Uterus (tissue), 4 donors: ENCODE results near the gene CMTM7. TPM values are rescaled to one million over a fixed set of nuclear protein-coding genes. Genes with fewer than 3 reads are reported as not detected.
A peak's percentile ranks its signal among the peaks of the same experiment; 100 is the strongest.
"Not testable (repeated sequence)": the region's sequence is repeated elsewhere in the genome, so short reads cannot be mapped to it uniquely, and the experiment has no call there.

Experiments
- DNase-seq, 2 donors: peaks; one replicate each; pipeline ENCODE4 v3.0.0-alpha.2; 2019 to 2020
- H3K27ac ChIP-seq, 2 donors: fragments of 200-600 bp; sonication (generic); 1 replicate in 1 of 2; 2 replicates in 1 of 2; pipeline ENCODE4 v1.5.1; 2016 to 2018
- H3K27me3 ChIP-seq, 2 donors: fragments of 200-600 bp; sonication (generic); one replicate each; pipeline ENCODE4 v1.5.1; 2018 to 2019; ENCODE audit warnings: control low read depth in 1 of 2
- H3K36me3 ChIP-seq, 2 donors: fragments of 200-600 bp; sonication (generic); one replicate each; pipeline ENCODE4 v1.5.1; 2019; ENCODE audit warnings: control low read depth in 1 of 2
- H3K4me1 ChIP-seq, 2 donors: fragments of 200-600 bp; sonication (generic); one replicate each; pipeline ENCODE4 v1.5.1; 2018 to 2019; ENCODE audit warnings: control low read depth in 1 of 2
- H3K4me3 ChIP-seq, 2 donors: fragments of 200-600 bp; sonication (generic); 1 replicate in 1 of 2; 2 replicates in 1 of 2; pipeline ENCODE4 v1.5.1; 2018 to 2019; ENCODE audit warnings: mild to moderate bottlenecking in 1 of 2
- H3K9me3 ChIP-seq, 2 donors: fragments of 200-600 bp; sonication (generic); one replicate each; pipeline ENCODE4 v1.5.1; 2019; ENCODE audit warnings: control low read depth in 1 of 2
- POLR2A ChIP-seq, 2 donors: fragments of 450-650 bp; IDR thresholded peaks; one replicate each; pipeline ENCODE4 v1.6.1; 2016; ENCODE audit warnings: antibody characterized with exemption in 2 of 2, mild to moderate bottlenecking in 1 of 2, moderate library complexity in 1 of 2
- intact Hi-C: fragments of 100-400 bp; cut with DNase I; formaldehyde crosslinking; loops from one replicate; pipeline ENCODE4 v1.15.1; 2023; ENCODE audit warnings: low total_unique reads
- total RNA-seq, 4 donors: library from RNA; depleted of rRNA in 3 of 4; stranded (reverse); fragments of >200 nt in 3 of 4; gene quantifications; one replicate each; pipeline versions ENCODE4 v1.1.0 to v1.2.4, GENCODE V29; 2014 to 2023
- TF ChIP-seq, protein P1 (sequence below), 4 experiments: fragments of 200-600 bp in 2 of 4; fragments of 450-650 bp in 2 of 4; sonication (generic) in 2 of 4; IDR thresholded peaks; one replicate each; pipeline ENCODE4 v1.5.1; 2016 to 2019; ENCODE audit warnings: antibody characterized with exemption in 4 of 4, mild to moderate bottlenecking in 2 of 4, moderate library complexity in 1 of 4
- donor health status: DM: yes; HTN: yes; CAD: no.

The CMTM7 gene
- total RNA-seq, 4 donors from 2014 or later, result 0.26 to 25.2 (median 13.3) TPM

DNA sequence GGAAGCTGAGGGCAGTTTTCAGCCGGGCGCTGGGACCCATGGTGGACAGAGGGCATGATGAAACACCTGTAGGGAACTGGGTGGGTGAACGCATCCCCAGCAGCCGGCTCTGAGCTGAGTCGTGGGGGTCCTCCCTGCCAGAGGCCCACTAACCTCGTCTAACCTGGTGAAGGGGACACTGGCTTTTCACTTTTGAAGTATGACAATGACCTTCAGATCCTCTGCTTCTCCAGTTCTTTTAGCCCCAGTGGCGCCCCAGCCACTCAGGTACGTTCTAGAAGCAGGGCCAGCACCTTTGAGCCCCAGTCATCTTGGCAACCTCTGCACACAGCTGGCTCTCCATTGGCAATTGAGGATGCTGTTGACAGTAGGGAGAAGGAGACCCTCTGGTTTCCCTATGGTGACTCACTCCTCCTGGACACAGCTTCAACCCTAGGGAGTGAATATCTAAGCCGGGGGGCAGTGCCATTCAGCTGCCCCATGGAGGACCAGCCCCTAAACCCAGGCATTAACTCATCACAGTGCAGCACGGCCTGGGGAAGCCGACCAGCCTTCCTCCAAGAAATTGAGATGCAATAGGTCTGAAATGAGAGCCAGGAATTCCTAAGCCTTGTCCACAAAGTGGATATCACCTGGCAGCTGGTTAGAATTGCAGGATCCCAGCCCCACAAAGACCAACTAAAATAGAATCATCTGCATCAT, 64.9 kb downstream of the CMTM7 start:
- intact Hi-C loops, result no loop called here
- Histone ChIP-seq H3K27me3 (no peaks in the 10 kb centered on the region), H3K4me3 (no peak overlapping the region), H3K27ac (no peak overlapping the region), H3K4me1 (no peaks in the 10 kb centered on the region), H3K9me3 (no peaks in the 10 kb centered on the region), H3K36me3 (no peaks in the 10 kb centered on the region)
- DNase-seq, result no peak
- no peak for TF ChIP-seq POLR2A (IDR thresholded peaks at IDR 0.05)
- TF ChIP-seq, protein P1, sequence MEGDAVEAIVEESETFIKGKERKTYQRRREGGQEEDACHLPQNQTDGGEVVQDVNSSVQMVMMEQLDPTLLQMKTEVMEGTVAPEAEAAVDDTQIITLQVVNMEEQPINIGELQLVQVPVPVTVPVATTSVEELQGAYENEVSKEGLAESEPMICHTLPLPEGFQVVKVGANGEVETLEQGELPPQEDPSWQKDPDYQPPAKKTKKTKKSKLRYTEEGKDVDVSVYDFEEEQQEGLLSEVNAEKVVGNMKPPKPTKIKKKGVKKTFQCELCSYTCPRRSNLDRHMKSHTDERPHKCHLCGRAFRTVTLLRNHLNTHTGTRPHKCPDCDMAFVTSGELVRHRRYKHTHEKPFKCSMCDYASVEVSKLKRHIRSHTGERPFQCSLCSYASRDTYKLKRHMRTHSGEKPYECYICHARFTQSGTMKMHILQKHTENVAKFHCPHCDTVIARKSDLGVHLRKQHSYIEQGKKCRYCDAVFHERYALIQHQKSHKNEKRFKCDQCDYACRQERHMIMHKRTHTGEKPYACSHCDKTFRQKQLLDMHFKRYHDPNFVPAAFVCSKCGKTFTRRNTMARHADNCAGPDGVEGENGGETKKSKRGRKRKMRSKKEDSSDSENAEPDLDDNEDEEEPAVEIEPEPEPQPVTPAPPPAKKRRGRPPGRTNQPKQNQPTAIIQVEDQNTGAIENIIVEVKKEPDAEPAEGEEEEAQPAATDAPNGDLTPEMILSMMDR (IDR thresholded peaks at IDR 0.05), result no peak

DNA sequence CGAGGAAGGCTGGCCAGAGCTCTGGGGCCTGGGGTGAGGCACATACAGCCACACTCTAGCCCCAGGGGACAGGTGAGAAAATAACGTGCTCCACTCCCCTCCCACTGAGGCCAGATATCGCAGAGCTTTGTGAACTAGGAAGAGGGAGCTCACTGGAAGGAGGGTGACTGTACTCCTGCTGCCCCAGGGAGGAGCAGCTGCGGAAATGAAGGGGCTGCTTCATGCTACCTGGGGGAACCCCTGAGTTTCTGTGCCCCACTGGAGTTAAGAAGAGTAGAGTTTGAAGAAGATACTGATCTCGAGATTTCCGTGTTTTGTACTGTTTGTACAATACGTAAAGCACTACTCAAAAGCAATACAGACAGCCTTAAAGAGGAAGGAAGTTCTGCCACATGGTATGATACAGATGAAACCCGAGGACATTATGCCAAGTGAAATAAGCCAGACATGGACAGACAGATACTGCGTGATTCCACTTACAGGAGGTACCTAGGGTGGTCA, 66.4 kb downstream of the CMTM7 start:
- Histone ChIP-seq H3K27me3 (no peaks in the 10 kb centered on the region), H3K36me3 (no peaks in the 10 kb centered on the region), H3K27ac (peak overlapping the region in 1 of 2 donors; percentile 8), H3K4me3 (no peak overlapping the region), H3K9me3 (no peaks in the 10 kb centered on the region), H3K4me1 (no peaks in the 10 kb centered on the region)
- intact Hi-C loops, result no loop called here
- no peak for DNase-seq
- TF ChIP-seq, protein P1 (IDR thresholded peaks at IDR 0.05), result no peak
- TF ChIP-seq POLR2A (IDR thresholded peaks at IDR 0.05), result no peak

DNA sequence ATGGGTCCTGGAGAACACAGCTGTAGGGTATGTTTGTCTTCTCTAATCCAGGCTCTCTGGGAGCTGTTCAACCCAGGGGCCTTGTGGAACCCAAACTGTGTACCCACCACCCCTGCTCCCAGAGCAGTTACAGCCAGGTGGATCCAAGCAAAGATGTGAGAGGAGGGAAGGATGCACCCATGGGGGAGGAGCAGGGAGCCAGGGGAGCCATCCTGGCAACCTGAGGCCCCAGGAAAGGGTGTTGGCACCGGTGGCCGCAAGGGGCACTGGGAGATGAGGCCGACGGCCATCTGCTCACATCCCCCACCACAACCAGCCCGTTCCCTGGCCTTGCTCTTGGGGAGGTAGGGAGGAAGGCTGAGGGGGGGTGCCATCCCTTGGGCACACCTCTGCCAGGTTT, 67.8 kb downstream of the CMTM7 start:
- Histone ChIP-seq H3K4me1 (no peaks in the 10 kb centered on the region), H3K36me3 (no peaks in the 10 kb centered on the region), H3K27me3 (no peaks in the 10 kb centered on the region), H3K9me3 (no peaks in the 10 kb centered on the region), H3K4me3 (no peak overlapping the region), H3K27ac (no peak overlapping the region)
- TF ChIP-seq POLR2A (IDR thresholded peaks at IDR 0.05), result no peak
- TF ChIP-seq, protein P1 (IDR thresholded peaks at IDR 0.05), result no peak
- no peak for DNase-seq
- intact Hi-C loops, result no loop called here

DNA sequence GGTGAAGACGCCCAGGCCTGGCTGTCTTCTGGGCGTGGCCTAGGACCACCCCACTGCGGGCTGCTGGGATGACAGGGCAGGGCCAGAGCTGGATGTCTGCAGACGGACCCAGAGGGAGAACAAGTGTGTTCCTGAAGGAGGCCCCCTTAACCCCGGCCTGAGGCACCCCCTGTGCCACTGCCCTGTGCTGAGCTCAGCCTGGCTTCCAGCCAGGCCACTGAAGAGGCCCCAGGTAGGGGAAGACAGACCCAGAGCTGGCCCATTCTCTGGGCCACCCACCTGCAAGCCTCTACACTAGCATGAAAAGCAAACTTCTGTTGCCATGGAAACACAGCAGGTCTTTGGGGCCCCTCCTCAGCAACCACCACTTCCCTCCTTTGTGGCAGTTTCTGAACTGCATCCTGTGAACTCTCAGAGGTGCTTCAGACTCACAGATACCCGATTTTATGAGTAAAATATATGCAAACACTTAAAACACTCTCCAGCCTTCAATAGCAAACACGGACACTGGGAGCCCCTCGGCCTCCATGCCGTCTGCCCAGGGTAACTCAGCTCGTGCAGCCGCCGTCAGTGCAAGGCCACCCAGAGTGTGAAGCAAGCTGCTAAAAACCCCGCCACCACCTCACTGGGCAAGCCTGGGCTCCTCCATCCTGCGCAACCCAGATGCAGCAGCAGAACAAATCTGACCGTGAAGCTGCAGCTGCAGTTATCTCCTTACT, 68.5 kb downstream of the CMTM7 start:
- no peak for DNase-seq
- no peak overlapping the region for H3K27ac ChIP-seq
- TF ChIP-seq POLR2A (IDR thresholded peaks at IDR 0.05), result no peak
- H3K27me3 ChIP-seq, result no peaks in the 10 kb centered on the region
- H3K36me3 ChIP-seq, result no peaks in the 10 kb centered on the region
- no peaks in the 10 kb centered on the region for H3K4me1 ChIP-seq
- no peak overlapping the region for H3K4me3 ChIP-seq
- H3K9me3 ChIP-seq, result no peaks in the 10 kb centered on the region
- intact Hi-C loops, result no loop called here

DNA sequence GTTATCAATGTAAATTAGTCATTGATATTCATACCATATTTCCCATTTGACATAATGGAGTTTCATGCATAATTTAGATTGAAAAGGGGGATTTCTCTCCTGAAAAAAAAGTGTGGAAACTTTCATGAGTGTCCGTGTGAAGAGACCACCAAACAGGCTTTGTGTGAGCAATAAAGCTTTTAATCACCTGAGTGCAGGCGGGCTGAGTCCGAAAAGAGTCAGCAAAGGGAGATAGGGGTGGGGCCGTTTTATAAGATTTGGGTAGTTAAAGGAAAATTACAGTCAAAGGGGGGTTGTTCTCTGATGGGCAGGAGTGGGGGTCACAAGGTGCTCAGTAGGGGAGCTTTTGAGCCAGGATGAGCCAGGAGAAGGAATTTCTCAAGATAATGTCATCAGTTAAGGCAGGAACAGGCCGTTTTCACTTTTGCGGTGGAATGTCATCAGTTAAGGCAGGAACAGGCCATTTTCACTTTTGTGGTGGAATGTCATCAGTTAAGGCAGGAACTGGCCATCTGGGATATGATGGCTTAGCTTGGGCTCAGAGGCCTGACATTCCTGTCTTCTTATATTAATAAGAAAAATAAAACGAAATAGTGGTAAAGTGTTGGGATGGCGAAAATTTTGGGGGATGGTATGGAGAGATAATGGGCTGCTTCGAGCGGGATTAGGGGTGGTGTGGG, 69.3 kb downstream of the CMTM7 start:
- H3K4me1 ChIP-seq, intact Hi-C loops, H3K36me3 ChIP-seq, DNase-seq, H3K27me3 ChIP-seq, H3K9me3 ChIP-seq, H3K27ac ChIP-seq, H3K4me3 ChIP-seq: not testable (repeated sequence)

DNA sequence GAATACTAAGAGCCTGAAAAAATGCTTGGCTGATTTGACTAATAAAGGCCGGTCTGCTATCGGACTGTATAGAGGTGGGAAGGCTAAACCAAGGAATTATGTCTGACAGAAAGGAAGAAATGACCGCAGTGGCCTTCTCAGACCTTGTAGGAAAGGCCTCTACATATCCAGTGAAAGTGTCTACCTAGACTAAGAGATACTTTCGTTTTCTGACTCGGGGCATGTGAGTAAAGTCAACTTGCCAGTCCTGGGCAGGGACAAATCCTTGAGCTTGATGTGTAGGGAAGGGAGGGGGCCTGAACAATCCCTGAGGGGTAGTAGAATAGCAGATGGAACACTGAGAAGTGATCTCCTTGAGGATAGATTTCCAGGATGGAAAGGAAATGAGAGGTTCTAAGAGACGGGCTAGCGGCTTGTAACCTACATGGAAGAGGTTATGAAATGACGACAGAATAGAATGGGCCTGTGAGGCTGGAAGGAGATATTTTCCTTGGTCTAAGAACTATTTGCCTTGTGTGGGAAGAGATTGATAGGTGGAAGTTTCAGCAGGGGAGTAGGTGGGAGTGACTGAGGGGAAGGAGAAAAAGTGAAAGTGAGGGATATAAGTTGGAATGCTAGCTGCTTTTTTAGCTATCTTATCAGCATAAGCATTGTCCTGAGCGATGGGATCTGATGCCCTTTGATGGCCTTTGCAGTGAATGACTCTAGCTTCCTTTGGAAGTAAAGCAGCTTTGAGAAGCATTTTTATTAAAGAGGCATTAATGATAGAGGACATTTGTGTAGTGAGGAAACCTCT, 70.7 kb downstream of the CMTM7 start:
- intact Hi-C loops, H3K27ac ChIP-seq, H3K27me3 ChIP-seq, H3K4me1 ChIP-seq, H3K4me3 ChIP-seq, H3K9me3 ChIP-seq, DNase-seq, H3K36me3 ChIP-seq: not testable (repeated sequence)

DNA sequence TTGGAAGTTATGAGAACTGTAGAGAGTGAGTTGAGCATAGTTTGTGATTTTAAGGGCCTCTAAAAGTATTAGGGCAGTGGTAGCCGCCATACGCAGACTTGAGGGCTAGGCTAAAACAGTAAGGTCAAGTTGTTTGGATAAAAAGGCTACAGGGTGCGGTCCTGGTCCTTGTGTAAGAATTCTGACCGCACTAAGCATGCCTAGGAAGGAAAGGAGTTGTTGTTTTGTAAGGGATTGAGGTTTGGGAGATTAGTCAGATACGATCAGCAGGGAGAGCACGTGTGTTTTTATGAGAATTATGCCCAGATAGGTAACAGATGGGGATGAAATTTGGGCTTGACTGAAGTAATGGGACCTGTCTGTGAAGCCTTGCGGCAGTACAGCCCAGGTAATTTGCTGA, 71.8 kb downstream of the CMTM7 start:
- DNase-seq, H3K9me3 ChIP-seq, H3K27me3 ChIP-seq, H3K4me1 ChIP-seq, H3K27ac ChIP-seq, H3K36me3 ChIP-seq, intact Hi-C loops, H3K4me3 ChIP-seq: not testable (repeated sequence)

DNA sequence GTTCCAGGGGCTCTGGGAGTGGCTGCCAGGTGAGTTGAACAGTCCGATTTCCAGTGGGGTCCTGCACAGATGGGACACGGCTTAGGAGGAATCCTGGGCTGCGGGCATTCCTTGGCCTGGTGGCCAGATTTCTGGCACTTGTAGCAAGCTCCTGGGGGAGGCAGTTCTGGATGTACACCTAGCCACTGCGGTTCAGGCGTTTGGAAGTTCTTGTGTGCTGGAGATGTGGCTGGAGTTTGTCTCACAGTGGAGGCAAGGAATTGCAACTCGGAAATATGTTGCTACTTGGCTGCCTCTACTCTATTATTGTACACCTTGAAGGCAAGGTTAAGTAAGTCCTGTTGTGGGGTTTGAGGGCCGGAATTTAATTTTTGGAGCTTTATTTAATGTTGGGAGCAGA, 73.1 kb downstream of the CMTM7 start:
- not testable (repeated sequence) for H3K9me3 ChIP-seq, H3K36me3 ChIP-seq, H3K27ac ChIP-seq, H3K27me3 ChIP-seq, H3K4me3 ChIP-seq, H3K4me1 ChIP-seq, DNase-seq
- intact Hi-C loops, result loop anchor here (5.0 kb wide), 1 partner anchor 87 kb away; no protein-coding TSS in a partner anchor

DNA sequence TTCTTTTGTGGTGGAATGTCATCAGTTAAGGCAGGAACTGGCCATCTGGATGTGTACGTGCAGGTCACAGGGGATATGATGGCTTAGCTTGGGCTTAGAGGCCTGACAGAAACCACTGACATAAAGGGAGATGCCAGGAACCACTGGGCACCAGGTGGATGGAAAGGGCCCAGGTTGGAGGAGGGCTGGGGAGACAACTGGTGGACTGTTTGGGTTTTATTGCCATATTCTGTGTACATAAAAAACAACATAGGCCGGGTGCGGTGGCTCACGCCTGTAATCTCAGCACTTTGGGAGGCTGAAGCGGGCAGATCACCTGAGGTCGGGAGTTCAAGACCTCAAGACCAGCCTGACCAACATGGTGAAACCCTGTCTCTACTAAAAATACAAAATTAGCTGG, 75.2 kb downstream of the CMTM7 start:
- not testable (repeated sequence) for H3K27me3 ChIP-seq, H3K27ac ChIP-seq, H3K9me3 ChIP-seq, H3K4me1 ChIP-seq, H3K36me3 ChIP-seq, H3K4me3 ChIP-seq, DNase-seq
- intact Hi-C loops, result loop anchor here (5.0 kb wide), 1 partner anchor 90 kb away; no protein-coding TSS in a partner anchor
